ENCODE results near the gene LAYN.

The LAYN gene

GRCh38 chr11:111575740-111576139, 35.2 kb downstream of the LAYN start:
- no peak overlapping the region for H3K4me3 ChIP-seq (ENCODE audit: low read length)
- TF ChIP-seq, protein P1, sequence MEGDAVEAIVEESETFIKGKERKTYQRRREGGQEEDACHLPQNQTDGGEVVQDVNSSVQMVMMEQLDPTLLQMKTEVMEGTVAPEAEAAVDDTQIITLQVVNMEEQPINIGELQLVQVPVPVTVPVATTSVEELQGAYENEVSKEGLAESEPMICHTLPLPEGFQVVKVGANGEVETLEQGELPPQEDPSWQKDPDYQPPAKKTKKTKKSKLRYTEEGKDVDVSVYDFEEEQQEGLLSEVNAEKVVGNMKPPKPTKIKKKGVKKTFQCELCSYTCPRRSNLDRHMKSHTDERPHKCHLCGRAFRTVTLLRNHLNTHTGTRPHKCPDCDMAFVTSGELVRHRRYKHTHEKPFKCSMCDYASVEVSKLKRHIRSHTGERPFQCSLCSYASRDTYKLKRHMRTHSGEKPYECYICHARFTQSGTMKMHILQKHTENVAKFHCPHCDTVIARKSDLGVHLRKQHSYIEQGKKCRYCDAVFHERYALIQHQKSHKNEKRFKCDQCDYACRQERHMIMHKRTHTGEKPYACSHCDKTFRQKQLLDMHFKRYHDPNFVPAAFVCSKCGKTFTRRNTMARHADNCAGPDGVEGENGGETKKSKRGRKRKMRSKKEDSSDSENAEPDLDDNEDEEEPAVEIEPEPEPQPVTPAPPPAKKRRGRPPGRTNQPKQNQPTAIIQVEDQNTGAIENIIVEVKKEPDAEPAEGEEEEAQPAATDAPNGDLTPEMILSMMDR (conservative IDR thresholded peaks at IDR 0.05; ENCODE audit: low read length) = no peak
- no peak for DNase-seq (ENCODE audit: low read depth)

- DNase-seq (ENCODE audit: low read depth) = no peak
- no peak overlapping the region for H3K4me3 ChIP-seq (ENCODE audit: low read length)
- TF ChIP-seq, protein P1 (conservative IDR thresholded peaks at IDR 0.05; ENCODE audit: low read length) = no peak
Observed at GRCh38 chr11:111577821-111578220, 37.3 kb downstream of the LAYN start.

DNA sequence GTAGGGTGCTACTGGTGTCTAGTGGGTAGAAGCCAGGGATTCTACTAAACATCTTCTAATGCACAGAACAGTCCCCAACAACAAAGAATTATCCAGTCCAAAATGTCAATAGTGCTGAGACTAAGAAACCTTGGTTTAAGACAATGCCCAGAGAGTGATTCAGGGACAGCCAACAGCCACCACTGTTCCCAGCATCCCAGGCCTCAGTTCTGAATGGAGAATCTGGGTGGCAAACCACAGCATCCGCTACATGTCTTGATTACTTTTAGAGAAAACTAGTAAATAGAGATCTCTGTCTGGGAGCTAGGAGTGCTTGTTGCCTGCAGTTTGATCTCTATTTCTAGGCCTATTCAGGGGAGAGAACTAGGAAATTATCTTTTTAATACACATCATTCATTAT, 40.8 kb downstream of the LAYN start:
- no peak overlapping the region for H3K4me3 ChIP-seq (ENCODE audit: low read length)
- no peak for DNase-seq (ENCODE audit: low read depth)
- TF ChIP-seq, protein P1 (conservative IDR thresholded peaks at IDR 0.05; ENCODE audit: low read length) = no peak

GRCh38 chr11:111582163-111582562, 41.6 kb downstream of the LAYN start:
- TF ChIP-seq, protein P1 (conservative IDR thresholded peaks at IDR 0.05; ENCODE audit: low read length) = no peak
- no peak overlapping the region for H3K4me3 ChIP-seq (ENCODE audit: low read length)
- DNase-seq (ENCODE audit: low read depth) = peak; percentile 43

- DNase-seq (ENCODE audit: low read depth) = no peak
- no peak overlapping the region for H3K4me3 ChIP-seq (ENCODE audit: low read length)
- TF ChIP-seq, protein P1 (conservative IDR thresholded peaks at IDR 0.05; ENCODE audit: low read length) = no peak
Observed at GRCh38 chr11:111582881-111583280, 42.4 kb downstream of the LAYN start.

GRCh38 chr11:111585371-111585770, 44.9 kb downstream of the LAYN start:
- peak; percentile 72 for DNase-seq (ENCODE audit: low read depth)
- TF ChIP-seq, protein P1 (conservative IDR thresholded peaks at IDR 0.05; ENCODE audit: low read length) = no peak
- no peak overlapping the region for H3K4me3 ChIP-seq (ENCODE audit: low read length)

- TF ChIP-seq, protein P1 (conservative IDR thresholded peaks at IDR 0.05; ENCODE audit: low read length) = peak; percentile 73
- H3K4me3 ChIP-seq (ENCODE audit: low read length) = no peak overlapping the region
- peak; percentile 56 for DNase-seq (ENCODE audit: low read depth)
Observed at GRCh38 chr11:111586388-111586831, 45.9 kb downstream of the LAYN start.
